D721Med (cell line): ENCODE data around the gene CHSY3.

Experiments
- DNase-seq: peaks from one replicate; pipeline ENCODE4 v3.0.0; 2011; ENCODE audit warnings: low spot score; ENCODE audit not compliant: insufficient read length
- FAIRE-seq: peaks from 2 replicates; lab custom pipeline; 2011; peaks lifted over from hg19 to GRCh38; lab: Jason Lieb, UNC
- CTCF ChIP-seq: IDR thresholded peaks from 2 replicates; pipeline ENCODE4 v1.5.1; 2012; ENCODE audit warnings: mild to moderate bottlenecking, control low read depth; ENCODE audit not compliant: insufficient read depth; ENCODE audit errors: missing control alignments

CHSY3 gene

GRCh38 chr5:129915415-129915814 lies 11.2 kb downstream of the CHSY3 start:
- TF ChIP-seq CTCF, result no peak
- DNase-seq (no peak), FAIRE-seq (no peak)

DNA sequence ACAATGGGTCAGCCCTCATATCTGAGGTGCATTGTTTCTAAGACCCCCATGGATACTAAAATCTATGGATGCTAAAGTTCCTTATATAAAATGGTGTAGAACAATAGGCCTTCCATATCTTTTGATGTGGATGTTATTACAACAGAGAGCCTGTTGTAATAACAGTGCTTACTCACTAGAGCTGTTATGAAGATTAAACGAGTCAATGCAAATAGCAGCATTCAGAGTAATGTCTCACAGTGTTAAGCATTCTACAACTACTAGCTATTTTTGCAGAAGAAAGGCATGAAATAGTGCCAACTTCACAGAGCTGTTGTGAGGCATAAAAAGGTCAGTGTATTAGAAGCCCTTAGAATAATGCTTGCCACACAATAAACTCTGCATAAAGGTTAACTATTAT lies 13.0 kb downstream of the CHSY3 start:
- FAIRE-seq (no peak), DNase-seq (no peak)
- TF ChIP-seq CTCF, result no peak

DNA sequence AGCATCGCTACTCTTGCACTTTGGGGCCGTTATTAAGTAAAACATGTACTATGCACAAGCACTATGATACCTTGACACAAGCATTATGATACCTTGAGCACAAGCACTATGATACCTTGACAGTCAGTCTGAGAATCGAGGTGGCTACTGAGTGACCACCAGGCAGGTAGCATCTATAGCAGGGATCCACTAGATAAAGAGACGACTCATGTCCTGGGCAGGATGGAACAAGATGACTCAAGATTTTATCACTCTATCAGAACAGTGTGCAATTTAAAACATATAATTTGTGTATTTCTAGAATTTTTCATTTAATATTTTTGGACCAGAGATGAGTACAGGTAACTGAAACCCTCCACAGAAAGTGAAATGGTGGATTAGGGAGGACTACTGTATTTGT lies 16.9 kb downstream of the CHSY3 start:
- TF ChIP-seq CTCF, result no peak
- FAIRE-seq (no peak), DNase-seq (no peak)

DNA sequence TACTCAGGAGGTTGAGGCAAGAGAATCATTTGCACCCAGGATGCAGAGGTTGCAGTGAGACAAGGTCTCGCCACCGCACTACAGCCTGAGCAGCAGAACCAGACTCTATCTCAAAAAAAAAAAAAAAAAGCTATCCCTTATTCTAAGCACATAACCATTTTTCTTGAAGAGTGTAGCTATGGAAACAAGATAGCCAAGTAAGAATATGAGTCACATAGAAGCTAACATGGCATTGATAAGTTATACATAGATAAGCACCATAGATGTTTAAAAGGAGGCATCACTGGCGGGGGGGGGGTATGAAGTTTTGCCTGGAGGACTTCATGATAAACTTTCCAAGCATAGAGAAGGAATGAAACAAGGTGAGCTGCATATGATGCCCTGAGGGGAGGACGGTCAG lies 26.0 kb downstream of the CHSY3 start:
- no peak for FAIRE-seq
- DNase-seq, result no peak
- no peak for TF ChIP-seq CTCF

DNA sequence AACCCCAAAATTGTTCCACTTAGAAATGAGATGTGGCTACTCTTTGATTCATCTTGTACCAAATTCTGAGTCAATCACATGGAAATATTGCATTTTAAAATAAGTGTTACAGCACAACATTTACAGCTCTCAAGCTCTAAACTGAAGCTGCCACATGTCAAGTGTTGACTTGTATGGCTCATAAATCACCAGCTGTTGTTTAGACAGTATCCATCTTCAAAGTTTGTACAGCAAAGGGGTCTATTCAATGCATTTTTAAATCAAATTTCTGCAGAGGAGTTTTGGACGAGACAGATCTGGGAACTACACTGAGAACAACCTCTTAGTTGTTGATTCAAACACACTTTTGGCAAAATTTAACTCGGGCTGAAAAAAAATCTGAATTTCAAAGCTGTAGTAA lies 31.4 kb downstream of the CHSY3 start:
- DNase-seq (no peak), FAIRE-seq (no peak)
- TF ChIP-seq CTCF, result no peak

DNA sequence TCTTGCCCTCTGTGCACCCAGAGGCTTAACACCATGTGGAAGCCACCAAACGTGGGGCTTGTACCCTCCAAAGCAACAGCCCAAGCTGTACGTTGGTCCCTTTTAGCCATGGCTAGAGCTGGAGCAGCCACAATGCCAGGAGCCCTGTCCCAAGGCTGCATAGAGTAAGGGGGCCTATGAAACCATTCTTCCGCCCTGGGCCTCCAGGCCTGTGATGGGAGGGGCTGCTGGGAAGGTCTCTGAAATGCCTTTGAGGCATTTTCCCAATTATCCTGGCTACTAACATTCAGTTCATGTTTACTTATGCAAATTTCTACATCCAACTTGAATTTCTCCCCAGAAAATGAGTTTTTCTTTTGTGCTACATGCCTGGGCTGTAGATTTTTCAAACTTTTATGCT lies 33.8 kb downstream of the CHSY3 start:
- FAIRE-seq, result no peak
- no peak for DNase-seq
- no peak for TF ChIP-seq CTCF

DNA sequence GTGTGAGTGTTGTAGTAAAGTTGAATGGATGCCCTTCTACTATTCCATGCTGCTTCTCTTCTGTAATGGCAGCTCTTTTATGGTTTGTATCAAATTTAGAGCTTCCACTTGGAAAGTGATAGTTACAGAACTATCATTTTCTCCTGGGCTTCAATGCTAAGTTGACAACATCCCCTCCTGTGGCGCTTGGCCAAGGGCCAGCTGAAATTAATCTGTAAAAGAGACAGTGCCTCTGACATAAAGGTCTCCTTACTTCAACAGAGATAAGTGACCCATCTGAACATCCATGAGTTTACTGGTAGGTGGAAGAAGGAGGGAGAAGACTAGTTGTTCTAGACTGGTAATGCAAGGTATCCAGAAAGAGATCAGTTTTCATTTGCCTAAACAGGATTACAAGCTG lies 39.7 kb downstream of the CHSY3 start:
- FAIRE-seq (no peak), DNase-seq (no peak)
- no peak for TF ChIP-seq CTCF
